22Rv1 (cell line): ENCODE results near the gene KRTAP4-9.

Source experiments
- ZFX ChIP-seq: fragments of 450-650 bp; IDR thresholded peaks from 2 replicates; pipeline ENCODE4 v1.6.1; 2017; ENCODE audit warnings: antibody characterized with exemption, borderline replicate concordance
- TF ChIP-seq, protein P1 (sequence below): fragments of 450-650 bp; IDR thresholded peaks from 2 replicates; pipeline ENCODE4 v1.5.1; 2017; ENCODE audit warnings: mild to moderate bottlenecking

DNA sequence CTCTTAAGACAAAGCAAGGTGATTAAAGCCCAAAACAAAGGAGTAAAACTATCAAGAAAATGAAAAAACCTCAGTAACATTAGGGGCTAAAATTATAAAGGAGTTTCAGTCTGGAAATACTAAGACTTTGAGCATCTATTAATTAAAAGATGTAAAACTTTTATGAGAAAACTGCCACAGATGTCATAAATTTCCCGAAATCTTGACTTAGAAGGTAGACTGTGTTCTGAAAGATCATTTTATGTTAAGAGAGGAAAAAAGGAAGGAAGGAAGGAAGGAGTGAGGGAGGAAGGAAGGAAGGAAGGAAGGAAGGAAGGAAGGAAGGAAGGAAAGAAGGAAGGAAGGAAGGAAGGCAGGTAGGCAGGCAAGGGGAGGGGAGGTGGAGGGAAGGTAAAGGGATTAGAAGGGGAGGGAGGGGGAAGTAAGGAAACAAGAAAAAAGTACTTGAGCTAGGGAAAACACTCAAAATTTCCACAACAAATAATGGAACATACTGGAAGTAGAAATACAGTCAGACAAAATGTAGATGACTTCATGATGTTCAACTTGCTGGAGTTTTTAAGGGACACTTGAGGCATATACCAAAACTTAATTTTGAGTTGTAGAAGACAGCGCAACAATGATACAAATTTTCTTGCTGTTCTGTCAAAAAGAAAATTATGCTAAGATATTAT, 42.5 kb downstream of the KRTAP4-9 start:
- TF ChIP-seq, protein P1, sequence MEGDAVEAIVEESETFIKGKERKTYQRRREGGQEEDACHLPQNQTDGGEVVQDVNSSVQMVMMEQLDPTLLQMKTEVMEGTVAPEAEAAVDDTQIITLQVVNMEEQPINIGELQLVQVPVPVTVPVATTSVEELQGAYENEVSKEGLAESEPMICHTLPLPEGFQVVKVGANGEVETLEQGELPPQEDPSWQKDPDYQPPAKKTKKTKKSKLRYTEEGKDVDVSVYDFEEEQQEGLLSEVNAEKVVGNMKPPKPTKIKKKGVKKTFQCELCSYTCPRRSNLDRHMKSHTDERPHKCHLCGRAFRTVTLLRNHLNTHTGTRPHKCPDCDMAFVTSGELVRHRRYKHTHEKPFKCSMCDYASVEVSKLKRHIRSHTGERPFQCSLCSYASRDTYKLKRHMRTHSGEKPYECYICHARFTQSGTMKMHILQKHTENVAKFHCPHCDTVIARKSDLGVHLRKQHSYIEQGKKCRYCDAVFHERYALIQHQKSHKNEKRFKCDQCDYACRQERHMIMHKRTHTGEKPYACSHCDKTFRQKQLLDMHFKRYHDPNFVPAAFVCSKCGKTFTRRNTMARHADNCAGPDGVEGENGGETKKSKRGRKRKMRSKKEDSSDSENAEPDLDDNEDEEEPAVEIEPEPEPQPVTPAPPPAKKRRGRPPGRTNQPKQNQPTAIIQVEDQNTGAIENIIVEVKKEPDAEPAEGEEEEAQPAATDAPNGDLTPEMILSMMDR: no peak
- no peak for TF ChIP-seq ZFX
